A673 (cell line): ENCODE results near the gene SMU1. TPM values are rescaled to one million over a fixed set of nuclear protein-coding genes. Genes with fewer than 3 reads are reported as not detected.
A peak's percentile ranks its signal among the peaks of the same experiment; 100 is the strongest.

Source experiments
- Bru-seq: library from RNA; stranded (reverse); fragments of 400-500 nt; gene quantifications from one replicate; lab custom pipeline; 2021; lab: Mats Ljungman, UMichigan
- BruChase-seq, 2 experiments: library from RNA; stranded (reverse); fragments of 400-500 nt; gene quantifications; one replicate each; lab custom pipeline; 2021; lab: Mats Ljungman, UMichigan
- BruUV-seq: library from RNA; stranded (reverse); fragments of 400-500 nt; replicated peaks from 2 replicates; lab custom pipeline; 2021; lab: Mats Ljungman, UMichigan
- CTCF ChIA-PET: fragments of 300-600 bp; sonication (Branson Sonifier 250); formaldehyde crosslinking; loops from one replicate; lab custom pipeline; 2022; ENCODE audit warnings: antibody characterized with exemption; lab: Charles Lee
- POLR2A ChIA-PET: fragments of 300-600 bp; sonication (Branson Sonifier 250); formaldehyde crosslinking; loops from one replicate; lab custom pipeline; 2022; ENCODE audit warnings: antibody characterized with exemption; ENCODE audit not compliant: low non-redundant PET; lab: Charles Lee
- DNase-seq: peaks from one replicate; pipeline ENCODE4 v3.0.0-alpha.2; 2015; ENCODE audit warnings: low spot score
- H3K27ac ChIP-seq: fragments of 200-600 bp; sonication (generic); 2 replicates; pipeline ENCODE4 v1.5.1; 2016; ENCODE audit warnings: mixed run types, low read depth, mild to moderate bottlenecking, mixed read lengths, antibody characterized with exemption, low read length; ENCODE audit not compliant: poor library complexity, severe bottlenecking
- H3K27me3 ChIP-seq: fragments of 200-600 bp; sonication (generic); replicated peaks from 2 replicates; pipeline ENCODE4 v1.6.1; 2017; ENCODE audit warnings: mixed run types, low read depth, mild to moderate bottlenecking, mixed read lengths, antibody characterized with exemption, low read length; ENCODE audit not compliant: insufficient read depth, poor library complexity
- H3K36me3 ChIP-seq: fragments of 200-600 bp; sonication (generic); 2 replicates; pipeline ENCODE4 v1.6.1; 2016; ENCODE audit warnings: mixed run types, mild to moderate bottlenecking, mixed read lengths, antibody characterized with exemption, low read length; ENCODE audit not compliant: insufficient read depth, poor library complexity, severe bottlenecking
- H3K4me1 ChIP-seq: fragments of 200-600 bp; sonication (generic); 2 replicates; pipeline ENCODE4 v1.6.1; 2017; ENCODE audit warnings: mixed run types, mild to moderate bottlenecking, mixed read lengths, antibody characterized with exemption, low read length; ENCODE audit not compliant: insufficient read depth, poor library complexity, severe bottlenecking
- H3K4me3 ChIP-seq: fragments of 200-600 bp; sonication (generic); 2 replicates; pipeline ENCODE4 v1.5.1; 2016; ENCODE audit warnings: low read depth, mixed run types, mild to moderate bottlenecking, mixed read lengths, low read length; ENCODE audit not compliant: poor library complexity, severe bottlenecking
- H3K9me3 ChIP-seq: fragments of 200-600 bp; sonication (generic); 2 replicates; pipeline ENCODE4 v1.6.1; 2016; ENCODE audit warnings: mixed run types, low read depth, mild to moderate bottlenecking, mixed read lengths, antibody characterized with exemption, low read length; ENCODE audit not compliant: poor library complexity, severe bottlenecking
- EZH2 ChIP-seq: fragments of 200-600 bp; sonication (generic); IDR thresholded peaks from 2 replicates; pipeline ENCODE4 v1.6.1; 2017; ENCODE audit warnings: borderline replicate concordance, low read depth, mild to moderate bottlenecking, mixed read lengths, antibody characterized with exemption, low read length; ENCODE audit not compliant: poor library complexity, severe bottlenecking
- intact Hi-C: fragments of 100-400 bp; cut with micrococcal nuclease; formaldehyde crosslinking; loops from one replicate; pipeline ENCODE4 v1.10.0; 2022; ENCODE audit not compliant: unreplicated experiment
- long read RNA-seq: library from polyadenylated mRNA; stranded (forward); transcript quantifications from one replicate; pipeline ENCODE4 v2.0.0, GENCODE V29; 2022
- total RNA-seq: library from RNA; stranded (reverse); gene quantifications from 2 replicates; pipeline ENCODE4 v1.2.3, GENCODE V29; 2021
- TF ChIP-seq, protein P1 (sequence below): fragments of 300-800, 200-600 bp; sonication (generic); conservative IDR thresholded peaks from 2 replicates; pipeline ENCODE4 v1.5.1; 2017; ENCODE audit warnings: low read depth, mild to moderate bottlenecking, antibody characterized with exemption, low read length, moderate library complexity, mixed read lengths

The SMU1 gene
- 30.6 and 31.2 TPM in 2 replicates for total RNA-seq
- Bru-seq, nascent RNA, result percentile 92 among the genes with signal in this experiment
- percentile 92 among the genes with signal in this experiment for BruChase-seq, experiment 1, labeled RNA remaining after a 2-hour chase
- BruChase-seq, experiment 2, labeled RNA remaining after a 6-hour chase, result percentile 95 among the genes with signal in this experiment
- long read RNA-seq, full-length matches to known transcripts, result 166 of 180 reads
- long read RNA-seq, partial matches to known transcripts, result 7 of 180 reads
- long read RNA-seq, other reads (novel, unspliced or antisense), result 7 of 180 reads

DNA sequence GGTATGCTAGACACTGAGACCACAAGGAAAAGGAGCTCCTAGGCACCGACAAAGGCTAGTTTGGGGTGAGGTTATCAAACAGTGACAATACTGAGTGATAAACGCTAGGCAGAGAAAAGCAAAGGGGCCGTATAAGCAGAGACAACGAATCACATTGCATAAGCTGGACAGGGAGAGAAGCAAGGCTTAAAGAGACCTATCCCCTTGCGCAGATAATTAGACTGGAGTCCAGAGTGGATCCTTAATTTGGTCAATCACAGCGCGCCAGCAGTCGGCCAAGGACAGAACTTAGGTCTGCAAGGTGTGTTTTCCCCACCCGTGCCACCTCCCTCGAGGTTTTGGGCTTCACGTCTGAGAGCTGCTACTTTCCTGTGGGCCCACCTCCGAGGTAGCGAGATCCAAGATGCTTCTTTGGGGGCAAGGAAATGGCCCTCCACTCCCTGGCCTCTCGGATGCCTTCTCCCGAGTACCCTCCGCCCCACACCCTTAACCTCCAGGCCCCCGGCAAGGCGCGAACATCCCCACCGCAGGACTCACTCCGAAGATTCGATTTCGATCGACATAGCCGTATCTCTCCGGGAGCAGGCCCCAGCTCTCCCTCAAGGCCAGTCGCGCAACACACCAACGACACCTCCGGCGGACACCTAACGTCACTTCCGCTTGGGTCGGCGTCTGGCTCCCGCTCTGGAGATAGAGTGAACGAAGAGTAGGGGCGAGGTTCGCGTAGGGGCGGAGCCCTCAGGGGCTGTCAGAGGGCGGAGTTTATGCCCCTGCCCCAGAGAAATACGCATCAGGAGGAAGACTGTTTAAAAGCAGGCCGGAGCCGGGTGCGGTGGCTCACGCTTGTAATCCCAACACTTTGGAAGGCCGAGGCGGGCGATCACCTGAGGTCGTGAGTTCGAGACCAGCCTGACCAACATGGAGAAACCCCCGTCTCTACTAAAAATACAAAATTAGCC lies at the start of gene SMU1:
TSS of gene SMU1 (minus strand) at position 629 of the 959 bp plus-strand sequence. CDS start at position 563, 66 bp downstream.
- peak; percentile 99 for DNase-seq
- no peaks in the 10 kb centered on the region for H3K27me3 ChIP-seq
- H3K9me3 ChIP-seq, result no peaks in the 10 kb centered on the region
- peaks cover 4% of the 10 kb centered on the region for H3K4me1 ChIP-seq
- TF ChIP-seq, protein P1, sequence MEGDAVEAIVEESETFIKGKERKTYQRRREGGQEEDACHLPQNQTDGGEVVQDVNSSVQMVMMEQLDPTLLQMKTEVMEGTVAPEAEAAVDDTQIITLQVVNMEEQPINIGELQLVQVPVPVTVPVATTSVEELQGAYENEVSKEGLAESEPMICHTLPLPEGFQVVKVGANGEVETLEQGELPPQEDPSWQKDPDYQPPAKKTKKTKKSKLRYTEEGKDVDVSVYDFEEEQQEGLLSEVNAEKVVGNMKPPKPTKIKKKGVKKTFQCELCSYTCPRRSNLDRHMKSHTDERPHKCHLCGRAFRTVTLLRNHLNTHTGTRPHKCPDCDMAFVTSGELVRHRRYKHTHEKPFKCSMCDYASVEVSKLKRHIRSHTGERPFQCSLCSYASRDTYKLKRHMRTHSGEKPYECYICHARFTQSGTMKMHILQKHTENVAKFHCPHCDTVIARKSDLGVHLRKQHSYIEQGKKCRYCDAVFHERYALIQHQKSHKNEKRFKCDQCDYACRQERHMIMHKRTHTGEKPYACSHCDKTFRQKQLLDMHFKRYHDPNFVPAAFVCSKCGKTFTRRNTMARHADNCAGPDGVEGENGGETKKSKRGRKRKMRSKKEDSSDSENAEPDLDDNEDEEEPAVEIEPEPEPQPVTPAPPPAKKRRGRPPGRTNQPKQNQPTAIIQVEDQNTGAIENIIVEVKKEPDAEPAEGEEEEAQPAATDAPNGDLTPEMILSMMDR, result no peak
- no peak for TF ChIP-seq EZH2
- CTCF ChIA-PET, result no interaction called here
- no TSS peak for BruUV-seq
- POLR2A ChIA-PET, result interaction anchor here (0.5 kb wide), 1 partner anchor 12 kb away, joined by 20 read pairs; no protein-coding TSS in a partner anchor
- intact Hi-C loops, result no loop called here
- H3K4me3 ChIP-seq, result peak within 1 kb of the TSS; percentile 63
- H3K36me3 ChIP-seq, result peaks cover 25% of the 10 kb centered on the region
- H3K27ac ChIP-seq, result peak within 1 kb of the TSS; percentile 90

DNA sequence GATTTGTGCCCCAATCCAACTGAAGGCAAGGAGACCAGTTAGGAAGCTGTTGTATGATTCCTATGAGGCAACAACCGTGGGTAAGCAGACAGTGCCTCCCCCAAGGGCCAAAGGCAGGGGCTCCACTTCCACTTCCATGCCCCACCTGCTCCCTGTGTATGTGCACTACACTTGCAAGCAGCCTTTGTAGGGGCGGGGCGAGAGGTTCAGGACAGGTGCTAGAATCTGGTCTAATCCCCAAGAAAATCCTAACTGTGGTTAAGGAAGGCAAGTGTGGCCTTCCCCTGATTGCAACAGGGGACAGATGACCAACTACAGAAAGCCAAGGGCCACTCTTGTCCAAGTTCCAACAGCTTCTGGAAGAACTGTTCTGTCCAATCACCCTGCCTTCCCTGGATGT lies 49.0 kb upstream of the SMU1 start:
- ChIA-PET POLR2A (no interaction called here), CTCF (no interaction called here)
- no TSS peak for BruUV-seq
- TF ChIP-seq, protein P1, result no peak
- TF ChIP-seq EZH2, result no peak
- Histone ChIP-seq H3K27me3 (no peaks in the 10 kb centered on the region), H3K27ac (peak overlapping the region; percentile 21), H3K4me3 (no peak overlapping the region), H3K36me3 (peaks cover 3% of the 10 kb centered on the region), H3K9me3 (no peaks in the 10 kb centered on the region), H3K4me1 (peaks cover 5% of the 10 kb centered on the region)
- intact Hi-C loops, result no loop called here
- DNase-seq, result no peak

DNA sequence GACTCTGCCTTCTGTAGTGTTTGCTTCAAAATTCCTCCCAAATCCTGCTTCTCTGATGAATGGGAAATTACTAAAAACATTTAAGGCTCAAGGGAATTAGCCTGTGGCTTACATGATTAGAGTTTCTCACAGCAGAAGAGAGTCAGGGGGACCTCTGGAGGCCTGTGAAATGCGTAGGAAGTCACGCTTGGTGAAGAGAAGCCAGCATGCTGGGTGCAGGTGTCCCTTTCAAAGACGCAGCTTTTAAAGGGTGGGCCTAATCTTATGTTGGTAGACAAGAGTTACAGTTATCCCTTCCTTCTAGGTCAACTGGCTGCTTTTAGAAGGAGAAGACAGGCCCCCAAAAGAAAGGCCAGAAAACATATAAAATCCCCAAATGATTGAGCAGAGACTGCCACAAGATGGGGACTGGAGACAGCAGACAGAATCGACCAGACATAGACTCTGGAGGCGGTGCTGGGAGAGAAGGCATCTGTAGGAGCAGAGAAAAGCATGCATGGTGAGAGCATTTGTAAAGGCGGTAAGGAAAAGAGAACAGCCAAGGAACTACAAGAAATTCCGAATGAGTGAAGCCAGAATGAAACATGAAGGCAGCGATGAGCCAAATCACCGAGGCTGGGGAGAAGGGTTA lies 48.4 kb upstream of the SMU1 start:
- intact Hi-C loops, result no loop called here

More for the DNA sequence above, 48.4 kb upstream of the SMU1 start:
- TF ChIP-seq, protein P1, result peak; percentile 40; the same call in 1 of the 2 replicates
- no peak for TF ChIP-seq EZH2
- H3K9me3 ChIP-seq, result no peaks in the 10 kb centered on the region
- peak; percentile 24 for DNase-seq
- H3K27me3 ChIP-seq, result no peaks in the 10 kb centered on the region
- H3K4me3 ChIP-seq, result no peak overlapping the region
- peaks cover 5% of the 10 kb centered on the region for H3K4me1 ChIP-seq
- BruUV-seq, result no TSS peak
- ChIA-PET POLR2A (no interaction called here), CTCF (no interaction called here)
- peak overlapping the region; percentile 21 for H3K27ac ChIP-seq
- no peaks in the 10 kb centered on the region for H3K36me3 ChIP-seq
